Parathyroid adenoma (tissue), 2 donors: ENCODE data around the gene TBX19.

ENCODE experiments used
- H2AFZ ChIP-seq: fragments of 300-600 bp; sonication (generic); one replicate; pipeline ENCODE4 v1.7.0; 2017; ENCODE audit warnings: antibody characterized with exemption, mild to moderate bottlenecking
- H3K27ac ChIP-seq: fragments of 300-600 bp; sonication (generic); one replicate; pipeline ENCODE4 v1.7.0; 2017
- H3K27me3 ChIP-seq: fragments of 300-600 bp; sonication (generic); one replicate; pipeline ENCODE4 v1.7.0; 2017; ENCODE audit warnings: low read length; ENCODE audit not compliant: control insufficient read depth, insufficient read depth
- H3K36me3 ChIP-seq: fragments of 300-600 bp; sonication (generic); one replicate; pipeline ENCODE4 v1.7.0; 2017; ENCODE audit warnings: low read length; ENCODE audit not compliant: control insufficient read depth, insufficient read depth
- H3K4me1 ChIP-seq: fragments of 300-600 bp; sonication (generic); one replicate; pipeline ENCODE4 v1.7.0; 2017; ENCODE audit warnings: control low read depth
- H3K4me2 ChIP-seq: fragments of 300-600 bp; sonication (generic); one replicate; pipeline ENCODE4 v1.7.0; 2017; ENCODE audit warnings: low read length
- H3K4me3 ChIP-seq: fragments of 300-600 bp; sonication (generic); one replicate; pipeline ENCODE4 v1.7.0; 2017; ENCODE audit warnings: low read depth, low read length
- H3K79me2 ChIP-seq: fragments of 300-600 bp; sonication (generic); one replicate; pipeline ENCODE4 v1.7.0; 2017; ENCODE audit warnings: control low read depth
- H3K9ac ChIP-seq: fragments of 300-600 bp; sonication (generic); one replicate; pipeline ENCODE4 v1.7.0; 2017; ENCODE audit warnings: mild to moderate bottlenecking
- H3K9me3 ChIP-seq: fragments of 300-600 bp; sonication (generic); one replicate; pipeline ENCODE4 v1.7.0; 2017; ENCODE audit warnings: low read length; ENCODE audit not compliant: control insufficient read depth
- CTCF ChIP-seq: fragments of 300-600 bp; sonication (generic); IDR thresholded peaks from one replicate; pipeline ENCODE4 v1.7.0; 2017; ENCODE audit warnings: antibody characterized with exemption, mild to moderate bottlenecking
- donor health status: primary hyperparathyroidism.

TBX19 gene

GRCh38 chr1:168293356-168293755, 12.7 kb downstream of the TBX19 start:
- H3K27me3 ChIP-seq, result no peaks in the 10 kb centered on the region
- H3K4me3 ChIP-seq, result no peak overlapping the region
- H3K36me3 ChIP-seq, result no peaks in the 10 kb centered on the region
- TF ChIP-seq CTCF, result no peak
- no peak overlapping the region for H3K4me2 ChIP-seq
- H3K27ac ChIP-seq, result no peak overlapping the region
- H3K9me3 ChIP-seq, result no peaks in the 10 kb centered on the region
- no peaks in the 10 kb centered on the region for H3K79me2 ChIP-seq
- H2AFZ ChIP-seq, result no peak overlapping the region
- H3K9ac ChIP-seq, result no peak overlapping the region
- H3K4me1 ChIP-seq, result no peaks in the 10 kb centered on the region

GRCh38 chr1:168295411-168296114, 14.9 kb downstream of the TBX19 start:
- no peak overlapping the region for H3K27ac ChIP-seq
- H3K79me2 ChIP-seq, result no peaks in the 10 kb centered on the region
- H3K4me2 ChIP-seq, result no peak overlapping the region
- H3K36me3 ChIP-seq, result no peaks in the 10 kb centered on the region
- no peaks in the 10 kb centered on the region for H3K4me1 ChIP-seq
- H3K27me3 ChIP-seq, result no peaks in the 10 kb centered on the region
- no peak for TF ChIP-seq CTCF
- no peak overlapping the region for H3K4me3 ChIP-seq
- no peak overlapping the region for H2AFZ ChIP-seq
- H3K9ac ChIP-seq, result no peak overlapping the region
- no peaks in the 10 kb centered on the region for H3K9me3 ChIP-seq

- no peaks in the 10 kb centered on the region for H3K9me3 ChIP-seq
- no peaks in the 10 kb centered on the region for H3K36me3 ChIP-seq
- no peaks in the 10 kb centered on the region for H3K4me1 ChIP-seq
- H3K4me3 ChIP-seq, result no peak overlapping the region
- no peaks in the 10 kb centered on the region for H3K27me3 ChIP-seq
- H3K9ac ChIP-seq, result no peak overlapping the region
- no peak for TF ChIP-seq CTCF
- no peaks in the 10 kb centered on the region for H3K79me2 ChIP-seq
- H3K27ac ChIP-seq, result no peak overlapping the region
- no peak overlapping the region for H2AFZ ChIP-seq
- H3K4me2 ChIP-seq, result no peak overlapping the region
Observed at GRCh38 chr1:168297019-168297730, 16.5 kb downstream of the TBX19 start.

DNA sequence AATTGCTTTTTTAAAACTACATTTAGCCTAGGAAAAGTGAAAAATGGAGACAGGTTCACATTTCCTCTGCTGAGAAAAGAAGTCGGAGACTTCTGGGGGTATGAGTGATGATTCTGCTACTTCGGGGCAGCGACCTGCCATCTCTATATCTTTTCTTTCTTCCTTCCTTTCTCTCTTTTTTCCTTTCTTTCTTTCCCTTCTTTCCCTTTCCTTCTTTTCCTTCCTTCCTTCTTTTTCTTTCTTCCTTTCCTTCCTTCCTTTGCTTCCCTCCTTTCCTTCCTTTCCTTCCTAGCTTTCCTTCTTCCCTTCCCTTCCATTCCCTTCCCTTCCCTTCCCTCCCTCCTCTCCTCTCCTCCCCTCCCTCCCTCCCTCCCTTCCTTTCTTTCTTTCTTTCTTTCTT, 17.8 kb downstream of the TBX19 start:
- TF ChIP-seq CTCF, result no peak
- Histone ChIP-seq H3K4me3 (no peak overlapping the region), H3K4me2 (no peak overlapping the region), H3K27me3 (no peaks in the 10 kb centered on the region), H3K36me3 (no peaks in the 10 kb centered on the region), H3K9me3 (no peaks in the 10 kb centered on the region), H3K9ac (no peak overlapping the region), H3K79me2 (no peaks in the 10 kb centered on the region), H2AFZ (no peak overlapping the region), H3K27ac (no peak overlapping the region), H3K4me1 (no peaks in the 10 kb centered on the region)
